Measurements from ENCODE around the gene PAFAH1B2. TPM values are rescaled to one million over a fixed set of nuclear protein-coding genes. Genes with fewer than 3 reads are reported as not detected.
"Not testable (repeated sequence)": the region's sequence is repeated elsewhere in the genome, so short reads cannot be mapped to it uniquely, and the experiment has no call there.

PAFAH1B2 gene, protein sequence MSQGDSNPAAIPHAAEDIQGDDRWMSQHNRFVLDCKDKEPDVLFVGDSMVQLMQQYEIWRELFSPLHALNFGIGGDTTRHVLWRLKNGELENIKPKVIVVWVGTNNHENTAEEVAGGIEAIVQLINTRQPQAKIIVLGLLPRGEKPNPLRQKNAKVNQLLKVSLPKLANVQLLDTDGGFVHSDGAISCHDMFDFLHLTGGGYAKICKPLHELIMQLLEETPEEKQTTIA
- 60.3 TPM for polyA plus RNA-seq (2013, experiment 1 of 2; ENCODE audit: insufficient read length)
- 60.8 TPM for polyA plus RNA-seq (2013, experiment 2 of 2; ENCODE audit: insufficient read length)

DNA sequence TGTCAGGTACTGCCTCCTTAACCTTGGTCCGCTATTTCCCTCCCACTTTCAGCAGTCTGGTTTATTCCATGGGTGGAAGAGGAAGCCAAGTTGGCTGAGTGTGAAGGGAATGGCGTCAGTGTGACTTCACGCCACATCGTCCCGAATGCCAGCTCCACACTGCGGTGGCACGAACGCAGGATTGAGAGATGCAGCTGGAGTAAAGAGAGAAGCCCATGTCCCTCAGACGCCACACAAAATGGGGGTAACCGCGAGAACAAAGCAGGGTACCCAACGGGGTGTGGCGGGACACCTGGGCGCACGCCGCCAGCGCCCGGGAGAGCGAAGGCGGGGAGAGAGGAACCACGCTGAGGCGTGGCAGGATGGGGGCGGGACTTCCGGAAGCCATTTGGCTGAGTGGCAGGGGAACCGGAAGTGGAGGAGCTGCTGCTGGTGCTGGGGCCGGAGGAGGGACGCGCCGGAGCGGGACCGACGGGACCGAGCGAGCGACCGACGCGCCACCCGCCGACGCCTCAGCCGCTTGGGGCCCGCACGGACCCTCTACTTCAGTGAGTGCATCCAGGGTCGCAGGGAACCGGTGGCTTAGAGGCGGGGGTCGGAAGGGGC is at the start of gene PAFAH1B2:
Gene PAFAH1B2 (plus strand): TSS at position 417 of the 606 bp plus-strand sequence. CDS start 8,161 bp downstream, outside the sequence.
- peak; percentile 93 for DNase-seq

DNA sequence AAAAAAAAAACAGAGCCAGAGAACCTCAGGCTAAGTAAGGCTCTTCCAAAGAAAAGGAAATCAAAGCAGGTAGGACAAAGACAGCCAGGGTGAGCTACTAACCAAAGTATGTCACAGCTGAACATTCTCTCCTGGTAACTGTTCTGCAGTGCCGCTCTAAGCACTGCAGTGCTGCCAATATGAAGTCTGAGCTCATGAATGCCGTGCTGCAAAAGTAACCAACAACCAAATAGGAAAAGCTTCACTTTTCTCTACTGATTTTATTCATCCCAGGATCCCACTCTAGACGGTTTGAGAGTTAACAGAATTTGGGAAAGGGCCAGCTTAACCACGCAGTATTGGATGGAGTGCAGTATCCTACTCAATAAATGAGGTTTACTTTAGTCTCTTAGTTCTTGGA is 49.3 kb upstream of the PAFAH1B2 start:
- DNase-seq: peak; percentile 44

DNA sequence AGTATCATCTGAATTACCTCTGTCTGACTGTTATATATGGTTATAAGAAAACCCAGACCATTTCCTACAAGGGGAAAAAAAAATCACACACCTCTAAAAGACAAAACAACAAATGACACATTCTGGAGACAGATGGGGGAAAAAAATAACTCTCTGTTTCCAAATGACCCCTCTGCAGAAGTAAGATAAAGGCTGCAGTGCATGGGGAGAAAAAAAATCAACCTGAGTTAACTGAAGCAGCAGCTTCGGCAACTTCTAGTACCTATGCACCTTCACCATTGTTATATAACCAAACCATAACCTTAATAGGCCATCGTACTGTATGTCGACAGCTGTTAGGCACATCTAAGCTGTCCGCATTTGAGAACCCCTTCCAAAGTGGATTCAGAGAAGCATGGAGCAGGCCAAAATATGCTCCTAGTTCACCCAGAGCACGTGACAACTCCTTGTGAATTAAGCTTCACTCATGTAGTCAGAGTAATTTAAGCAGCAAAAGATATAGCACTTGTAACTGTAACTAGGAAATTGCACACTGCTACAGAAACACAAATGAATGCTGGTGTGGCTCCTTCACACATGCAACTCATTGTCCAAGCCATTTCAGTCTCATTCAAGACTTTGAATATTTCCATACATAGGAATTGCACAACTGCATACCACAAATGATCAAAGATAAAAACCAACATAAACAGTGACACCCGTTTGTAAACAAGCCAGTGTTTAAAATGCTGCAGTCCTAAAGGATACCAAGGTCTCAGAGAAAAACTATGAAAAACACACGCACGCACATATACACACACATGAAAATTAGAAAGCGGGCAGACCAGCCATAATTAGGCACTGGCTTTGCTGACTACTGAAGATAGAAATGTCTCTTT is 48.6 kb upstream of the PAFAH1B2 start:
- peak; percentile 60 for DNase-seq

DNA sequence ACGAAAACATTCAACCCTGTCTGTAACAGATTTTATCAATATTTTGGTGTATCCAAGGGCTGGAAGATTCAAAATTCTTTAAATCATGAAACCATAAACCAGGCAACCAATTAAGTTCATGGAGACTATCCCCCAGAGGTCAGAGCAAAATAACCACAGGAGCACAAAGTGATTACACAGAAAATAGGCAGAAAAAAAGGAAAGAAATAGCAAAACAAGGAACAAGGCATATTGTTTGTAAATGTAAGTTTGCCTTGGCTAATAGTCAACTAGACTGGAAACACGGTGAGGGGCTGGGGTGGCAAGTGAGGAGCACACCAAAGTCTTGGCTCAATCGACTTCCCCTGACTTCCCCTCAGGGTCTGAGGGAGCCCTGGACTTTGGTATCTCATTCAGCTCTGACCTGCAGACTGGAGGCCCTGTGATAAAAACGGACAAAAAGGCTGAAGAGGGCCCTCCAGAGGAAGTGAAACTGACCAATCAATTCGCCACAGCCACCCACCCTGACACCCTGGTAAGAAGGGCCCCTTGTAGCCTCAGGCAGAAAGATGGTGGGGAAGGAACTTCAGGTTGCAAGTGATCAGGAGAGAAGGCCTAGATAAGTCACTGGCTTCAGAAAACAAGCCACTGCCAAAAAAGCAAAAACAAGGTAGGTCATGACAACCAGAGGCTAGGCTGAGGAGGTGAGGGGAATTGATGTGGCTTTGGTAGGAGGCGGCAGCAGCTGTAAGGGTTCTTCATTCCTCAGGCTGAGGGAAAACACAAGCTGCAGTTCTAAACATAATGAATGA is 47.7 kb upstream of the PAFAH1B2 start:
- DNase-seq: no peak

DNA sequence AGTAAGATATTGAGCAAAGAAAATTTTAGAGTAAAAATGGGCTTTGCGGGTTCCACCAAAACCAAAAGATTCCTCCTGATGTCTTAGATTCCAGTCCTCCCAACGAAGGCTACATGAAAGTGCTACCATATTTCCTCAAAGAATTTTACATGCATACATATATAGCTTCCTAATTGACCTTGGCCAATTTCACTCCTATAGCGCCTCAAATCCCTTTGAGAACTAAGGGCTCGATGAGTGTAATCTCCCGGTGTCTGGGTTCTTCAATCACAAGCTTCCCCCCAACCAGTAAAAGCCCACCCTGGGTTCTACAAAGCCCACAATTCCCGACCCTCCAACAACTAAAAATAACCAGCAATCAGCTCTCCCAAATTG is 47.1 kb upstream of the PAFAH1B2 start:
- DNase-seq: no peak

DNA sequence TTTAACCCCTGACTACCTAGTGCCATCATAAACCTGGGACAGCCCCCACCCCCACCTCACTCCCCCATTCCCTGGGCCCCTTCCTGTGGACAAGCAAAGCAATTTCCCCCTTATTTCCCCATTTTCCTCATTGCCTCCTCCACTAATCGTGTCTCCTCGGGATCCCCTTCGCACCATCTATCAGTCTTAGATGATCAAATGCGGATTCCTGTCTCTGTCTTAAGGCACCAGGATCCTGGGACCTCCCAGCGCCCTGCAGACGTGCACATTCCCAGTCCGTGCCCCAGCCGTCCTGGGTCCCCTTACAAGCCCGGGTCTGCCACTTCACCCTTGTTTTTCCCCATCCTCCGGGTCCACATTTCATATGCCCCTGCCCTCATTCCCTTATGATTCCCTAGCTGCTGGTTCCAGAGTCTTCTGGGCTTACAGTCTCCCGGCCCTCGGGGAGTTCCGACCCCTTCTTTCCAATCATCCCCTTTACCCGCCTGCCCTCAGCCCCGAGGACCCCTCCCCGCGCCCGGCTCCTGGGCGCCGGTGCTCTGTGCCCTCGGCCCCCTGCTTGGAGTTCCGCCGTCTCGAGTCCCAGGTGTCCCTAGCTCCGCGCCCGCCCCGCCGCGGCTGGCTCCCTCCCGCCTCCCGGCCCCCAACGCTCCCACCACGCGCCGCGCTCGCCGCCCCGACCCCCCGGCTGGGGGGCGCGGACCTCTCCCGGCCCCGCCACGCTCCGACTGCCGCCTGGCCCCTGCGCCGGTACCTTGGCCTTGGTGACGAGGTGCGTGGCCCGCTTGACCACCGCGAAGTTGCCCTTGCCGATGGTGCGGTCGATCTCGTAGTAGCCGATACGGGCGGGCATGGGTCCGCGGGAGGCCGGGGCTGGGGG is 46.5 kb upstream of the PAFAH1B2 start:
- peak; percentile 5 for DNase-seq

DNA sequence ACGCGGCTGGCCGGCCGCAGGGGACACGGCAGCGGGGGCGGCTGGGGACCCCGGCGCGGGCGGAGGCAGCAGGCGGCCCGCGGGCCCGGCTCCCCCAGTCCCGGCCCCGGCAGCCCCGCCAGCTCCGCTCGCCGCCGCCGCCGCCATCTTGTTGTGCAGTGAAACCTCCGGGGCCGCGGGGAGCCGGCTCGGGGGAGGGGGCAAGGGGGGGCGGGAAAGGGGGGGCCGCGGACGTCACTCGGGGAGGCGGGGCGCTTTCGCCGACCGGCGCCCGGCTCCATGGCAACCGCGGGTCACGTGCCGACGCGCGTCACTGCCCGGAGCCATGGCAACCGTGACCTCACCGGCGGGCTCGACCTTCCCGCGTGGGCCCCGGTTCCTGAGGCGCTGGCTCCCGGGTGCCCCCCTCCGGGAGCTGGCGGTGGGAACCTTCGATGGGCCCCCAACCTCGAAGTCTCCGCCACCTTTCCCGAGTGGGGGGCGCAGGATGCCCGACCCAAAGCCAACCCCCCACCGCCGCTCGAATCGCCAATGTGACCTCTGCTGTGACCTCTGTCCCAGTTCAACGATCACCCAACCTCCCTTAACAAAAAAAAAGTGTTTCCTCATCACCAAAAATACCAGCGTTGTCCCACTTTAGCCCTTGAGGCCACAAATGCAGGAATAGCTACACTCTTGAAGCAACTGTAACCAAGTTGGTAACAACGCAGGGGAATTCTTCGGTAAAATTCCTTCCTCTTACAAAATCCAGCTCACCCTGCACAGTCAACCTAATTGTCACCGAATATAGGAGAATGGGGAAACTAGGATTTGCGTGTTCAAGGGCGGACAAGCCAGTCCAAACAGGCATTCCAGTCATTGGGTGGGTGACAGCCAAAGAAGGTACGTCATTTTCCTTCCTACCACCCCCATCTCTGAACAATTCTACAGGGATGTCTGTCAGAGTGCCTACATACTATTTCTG is 45.5 kb upstream of the PAFAH1B2 start, which contains the start of gene SIK3:
Gene SIK3 (minus strand): TSS at position 160 of the 964 bp plus-strand sequence. CDS start 13 bp downstream, at position 147.
- peak; percentile 93 for DNase-seq

DNA sequence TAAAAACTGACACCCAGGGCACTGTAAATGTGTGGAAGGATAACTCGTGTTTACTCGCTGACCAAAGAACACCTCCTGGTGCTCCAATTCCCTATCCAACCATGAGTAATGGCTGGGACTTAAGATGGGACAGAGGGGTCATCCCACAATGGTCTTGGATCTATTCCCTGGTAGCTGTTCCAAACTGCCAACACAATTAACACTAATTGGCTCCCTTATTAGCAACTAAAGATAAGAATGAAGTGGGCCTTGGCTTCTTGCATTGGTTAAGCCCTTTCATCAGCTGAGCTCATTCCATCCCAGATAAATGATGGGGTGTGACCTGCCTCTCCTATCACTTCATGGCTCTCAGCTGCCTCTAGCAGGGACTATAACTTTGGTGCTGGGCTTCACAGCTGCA is 44.4 kb upstream of the PAFAH1B2 start:
- DNase-seq: no peak

DNA sequence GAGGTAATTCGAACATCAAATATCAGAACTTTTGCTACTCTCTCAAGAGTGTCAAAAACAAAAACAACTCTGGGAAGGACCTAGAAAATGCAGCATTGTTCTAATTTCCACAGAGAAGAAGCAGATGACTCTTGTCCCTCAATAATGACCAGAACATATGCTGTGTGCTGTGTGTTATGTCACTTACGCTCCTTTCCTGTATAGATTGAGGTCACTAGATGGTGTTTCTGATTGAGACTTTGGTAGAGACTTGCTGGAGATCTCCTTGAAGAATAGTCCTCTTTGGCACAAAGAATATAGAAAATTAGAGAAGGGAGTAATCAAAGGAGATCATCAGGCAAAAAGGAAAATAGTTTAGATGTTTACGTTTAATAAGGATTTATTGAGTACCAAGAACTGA is 43.5 kb upstream of the PAFAH1B2 start:
- DNase-seq: no peak

DNA sequence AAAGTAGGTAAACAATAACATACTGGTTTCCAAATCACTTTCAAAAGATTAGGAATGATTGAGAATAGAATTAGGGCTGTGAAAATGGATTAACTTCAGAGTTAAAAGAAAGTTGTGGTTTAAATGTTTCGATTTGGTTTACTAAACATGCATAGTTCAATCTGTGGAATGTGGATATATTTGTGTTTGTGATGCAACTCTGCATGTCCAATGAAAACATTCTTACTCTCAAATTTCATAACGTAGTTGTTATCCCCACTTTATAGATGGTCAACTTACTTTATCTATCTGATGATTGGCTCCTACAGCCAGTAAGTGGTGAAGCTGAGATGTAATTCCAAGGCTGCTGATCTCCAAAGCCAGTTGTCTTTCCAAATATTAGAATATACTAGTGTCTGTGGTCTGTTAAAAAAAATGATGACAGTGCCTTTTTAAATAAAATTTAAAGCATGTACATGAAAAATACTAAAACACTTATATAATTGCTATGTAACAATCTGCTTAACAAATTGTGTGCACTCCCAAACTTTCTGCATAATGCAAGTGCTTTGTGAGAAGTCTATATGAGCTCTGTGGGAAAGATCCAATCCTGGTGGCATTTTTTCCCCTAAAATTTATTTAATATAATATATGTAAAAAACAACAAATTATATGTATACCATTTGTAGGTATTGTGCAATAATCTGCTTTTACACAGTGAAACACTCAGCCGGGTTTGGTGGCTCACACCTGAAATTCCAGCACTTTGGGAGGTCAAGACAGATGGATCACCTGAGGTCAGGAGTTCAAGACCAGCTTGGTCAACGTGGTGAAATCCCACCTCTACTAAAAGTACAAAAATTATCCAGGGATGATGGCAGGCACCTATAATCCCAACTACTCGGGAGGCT is 36.1 kb upstream of the PAFAH1B2 start:
- DNase-seq: peak; percentile 3

DNA sequence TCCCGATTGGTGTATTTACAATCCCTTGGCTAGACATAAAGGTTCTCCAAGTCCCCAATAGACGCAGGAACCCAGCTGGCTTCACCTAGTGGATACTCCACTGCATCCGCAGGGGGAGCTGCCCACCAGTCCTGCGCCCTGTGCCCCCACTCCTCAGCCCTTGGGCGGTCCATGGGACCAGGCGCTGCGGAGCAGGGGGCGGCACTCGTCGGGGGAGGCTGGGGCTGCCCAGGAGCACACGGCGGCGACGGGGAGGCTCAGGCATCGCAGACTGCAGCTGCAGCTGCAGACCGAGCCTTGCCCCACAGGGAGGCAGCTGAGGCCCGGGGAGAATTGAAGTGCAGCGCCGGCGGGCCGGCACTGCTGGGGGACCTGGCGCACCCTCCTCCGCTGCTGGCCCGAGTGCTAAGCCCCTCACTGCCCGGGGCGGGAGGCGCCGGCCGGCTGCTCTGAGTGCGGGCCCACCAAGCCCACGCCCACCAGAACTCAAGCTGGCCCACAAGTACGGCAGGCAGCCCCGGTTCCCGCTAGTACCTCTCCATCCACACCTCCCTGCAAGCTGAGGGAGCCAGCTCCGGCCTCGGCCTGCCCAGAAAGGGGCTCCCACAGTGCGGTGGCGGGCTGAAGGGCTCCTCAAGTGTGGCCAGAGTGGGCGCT is 33.7 kb upstream of the PAFAH1B2 start:
- DNase-seq: no peak

DNA sequence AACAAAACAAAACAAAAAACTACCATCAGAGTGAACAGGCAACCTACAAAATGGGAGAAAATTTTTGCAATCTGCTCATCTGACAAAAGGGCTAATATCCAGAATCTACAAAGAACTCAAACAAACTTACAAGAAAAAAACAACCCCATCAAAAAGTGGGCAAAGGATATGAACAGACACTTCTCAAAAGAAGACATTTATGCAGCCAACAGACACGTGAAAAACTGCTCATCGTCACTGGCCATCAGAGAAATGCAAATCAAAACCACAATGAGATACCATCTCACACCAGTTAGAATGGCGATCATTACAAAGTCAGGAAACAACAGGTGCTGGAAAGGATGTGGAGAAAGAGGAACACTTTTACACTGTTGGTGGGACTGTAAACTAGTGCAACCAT is 31.6 kb upstream of the PAFAH1B2 start:
- DNase-seq: not testable (repeated sequence)

DNA sequence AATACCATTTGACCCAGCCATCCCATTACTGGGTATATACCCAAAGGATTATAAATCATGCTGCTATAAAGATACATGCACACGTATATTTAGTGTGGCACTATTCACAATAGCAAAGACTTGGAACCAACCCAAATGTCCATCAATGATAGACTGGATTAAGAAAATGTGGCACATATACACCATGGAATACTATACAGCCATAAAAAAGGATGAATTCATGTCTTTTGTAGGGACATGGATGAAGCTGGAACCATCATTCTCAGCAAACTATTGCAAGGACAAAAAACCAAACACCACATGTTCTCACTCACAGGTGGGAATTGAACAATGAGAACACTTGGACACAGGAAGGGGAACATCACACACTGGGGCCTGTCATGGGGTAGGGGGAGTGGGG is 31.1 kb upstream of the PAFAH1B2 start:
- DNase-seq: not testable (repeated sequence)

DNA sequence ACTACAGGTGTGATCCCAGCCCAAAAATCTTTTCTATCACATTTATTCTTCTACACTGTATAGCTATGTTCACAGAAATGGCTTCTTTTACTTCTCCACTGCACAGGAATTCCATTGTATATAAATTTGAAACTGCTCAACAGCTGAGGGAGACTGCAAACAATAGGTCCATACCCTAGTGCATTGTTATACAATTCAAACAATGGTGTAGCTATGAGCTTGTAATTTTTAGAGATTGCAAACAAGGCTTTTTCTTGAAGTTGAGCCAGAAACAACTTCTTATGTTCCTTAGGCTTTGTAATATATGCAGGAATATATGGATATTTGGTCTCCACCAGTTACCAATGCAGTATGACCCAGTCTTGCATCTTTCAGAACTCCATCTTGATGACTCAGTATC is 26.4 kb upstream of the PAFAH1B2 start:
- no peak for DNase-seq

DNA sequence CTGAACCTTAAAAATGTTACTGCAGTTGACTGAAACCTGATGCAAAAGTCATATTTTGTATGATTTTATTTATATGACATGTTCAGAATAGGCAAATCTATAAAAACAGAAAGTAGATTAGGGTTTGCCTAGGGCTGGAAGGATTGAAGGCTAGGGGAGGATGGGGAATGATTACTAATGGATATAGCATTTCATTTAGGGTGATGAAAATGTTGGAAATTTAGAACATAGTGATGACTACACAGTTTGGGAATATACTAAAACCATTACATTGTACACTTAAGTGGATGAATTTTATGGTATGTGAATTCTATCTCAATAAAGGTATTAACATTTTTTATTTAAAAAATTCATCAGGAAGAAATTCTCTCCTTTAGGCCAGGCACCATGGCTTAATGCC is 22.9 kb upstream of the PAFAH1B2 start:
- peak; percentile 85 for DNase-seq

DNA sequence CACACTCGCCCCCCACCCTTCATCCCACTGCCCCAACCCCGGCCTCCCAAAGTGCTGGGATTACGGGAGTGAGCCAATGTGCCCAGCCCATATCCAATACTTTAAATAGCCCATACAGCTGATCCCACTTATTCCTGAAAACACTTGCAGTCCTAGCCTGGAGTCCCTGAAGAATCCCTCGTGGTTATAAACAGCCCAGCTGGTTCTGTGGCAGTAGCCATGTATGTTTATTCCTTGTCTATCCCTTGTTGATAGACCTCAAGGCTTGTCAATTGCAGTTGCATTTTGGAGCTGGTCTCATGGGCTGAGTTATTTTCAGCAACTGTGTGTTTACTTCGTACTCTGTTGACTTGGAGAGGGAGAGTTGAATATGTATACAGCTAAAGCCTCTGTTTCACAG is 21.5 kb upstream of the PAFAH1B2 start:
- no peak for DNase-seq

DNA sequence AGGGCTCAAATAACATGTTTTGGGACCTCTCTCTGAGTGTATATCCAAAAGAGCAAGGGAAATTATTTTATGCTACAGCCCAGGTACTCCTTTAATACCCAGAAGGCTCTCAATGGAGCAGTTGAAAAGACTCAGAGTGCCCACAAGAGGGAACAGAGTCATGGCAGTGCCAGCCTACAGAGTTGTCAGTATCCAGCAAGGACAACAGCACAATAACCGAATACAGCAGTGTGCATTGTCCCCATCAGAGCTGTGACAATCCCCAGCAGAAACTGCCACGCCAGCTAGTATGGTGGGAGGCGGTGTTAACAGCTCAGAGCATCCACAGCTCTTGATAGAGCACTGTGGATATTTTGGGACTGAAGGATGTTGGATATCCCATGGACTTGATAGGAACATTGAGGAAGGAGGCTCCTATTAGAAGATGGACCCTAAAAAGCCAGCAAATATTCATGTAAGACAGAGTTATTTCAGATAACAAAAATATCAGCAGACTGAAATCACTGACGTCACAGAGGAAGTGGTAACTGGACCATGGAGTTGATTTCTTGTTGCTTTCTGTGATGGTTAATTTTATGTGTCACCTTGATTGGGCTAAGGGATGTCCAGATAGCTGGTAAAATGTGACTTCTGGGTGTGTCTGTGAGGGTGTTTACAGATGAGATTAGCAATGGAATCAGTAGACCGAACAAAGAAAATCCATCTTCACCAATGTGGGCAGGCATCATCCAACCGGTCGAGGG is 17.7 kb upstream of the PAFAH1B2 start:
- no peak for DNase-seq

Measured in fibroblast of skin of abdomen (primary cell).